HG02870 (cell line): ENCODE results near the gene F10.
"Not testable (repeated sequence)": the region's sequence is repeated elsewhere in the genome, so short reads cannot be mapped to it uniquely, and the experiment has no call there.

Experiments used
- ATAC-seq: cut with Tn5 transposase; IDR thresholded peaks from one replicate; pipeline ENCODE4 v1.9.1; 2021; ENCODE audit warnings: mild to moderate bottlenecking, moderate library complexity; ENCODE audit not compliant: unreplicated experiment

Gene F10

DNA sequence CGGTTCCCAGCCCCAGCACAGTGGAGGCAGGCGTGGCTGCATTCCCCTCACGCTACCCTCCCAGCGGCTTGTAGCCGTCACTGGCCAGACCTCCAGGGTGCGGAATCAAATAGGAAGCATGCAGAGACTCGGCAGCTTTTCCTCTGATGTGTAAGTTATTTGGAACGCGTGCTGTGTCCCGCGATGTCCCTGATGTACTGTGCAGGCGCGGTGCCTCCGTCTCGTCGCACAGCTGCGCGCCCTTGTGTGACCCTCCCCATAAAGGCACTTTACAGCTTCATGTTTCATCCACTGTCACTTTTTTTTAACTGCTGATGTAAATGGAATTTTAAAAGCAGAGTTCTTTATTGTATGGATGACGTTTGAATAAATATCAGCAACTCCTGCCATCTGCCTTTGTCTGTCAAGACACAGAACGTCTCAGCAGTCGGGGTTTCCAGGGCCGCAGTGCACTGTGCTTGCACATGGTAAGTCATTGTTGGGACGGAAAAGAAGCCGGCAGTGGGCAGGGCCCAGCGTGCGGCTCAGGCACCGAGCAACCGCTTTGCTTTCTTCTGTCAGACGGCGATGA lies 24.4 kb upstream of the F10 start:
- no peak for ATAC-seq

DNA sequence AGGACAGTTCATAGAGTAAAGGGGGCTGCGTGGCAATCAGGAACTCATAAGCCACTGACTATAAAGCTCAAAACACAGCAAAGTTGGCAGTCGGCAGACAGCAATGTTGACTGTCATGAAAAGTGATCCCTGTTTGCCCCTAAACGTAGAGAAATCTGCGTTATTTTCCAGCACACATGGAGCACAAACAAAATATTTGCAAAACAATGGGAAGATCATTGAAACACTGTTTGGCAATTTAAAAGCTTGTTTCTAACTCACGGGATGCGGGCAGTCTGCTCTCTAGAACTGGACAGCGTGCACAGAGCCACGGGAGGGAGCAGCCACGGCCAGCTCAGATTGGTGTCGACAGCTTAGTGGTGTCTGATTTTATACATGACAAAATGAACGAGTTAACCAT lies 23.5 kb upstream of the F10 start:
- ATAC-seq: no peak

- ATAC-seq: not testable (repeated sequence)
Measured at GRCh38 chr13:113102302-113102701, 20.3 kb upstream of the F10 start.

GRCh38 chr13:113102727-113103126 lies 19.9 kb upstream of the F10 start:
- ATAC-seq: no peak

DNA sequence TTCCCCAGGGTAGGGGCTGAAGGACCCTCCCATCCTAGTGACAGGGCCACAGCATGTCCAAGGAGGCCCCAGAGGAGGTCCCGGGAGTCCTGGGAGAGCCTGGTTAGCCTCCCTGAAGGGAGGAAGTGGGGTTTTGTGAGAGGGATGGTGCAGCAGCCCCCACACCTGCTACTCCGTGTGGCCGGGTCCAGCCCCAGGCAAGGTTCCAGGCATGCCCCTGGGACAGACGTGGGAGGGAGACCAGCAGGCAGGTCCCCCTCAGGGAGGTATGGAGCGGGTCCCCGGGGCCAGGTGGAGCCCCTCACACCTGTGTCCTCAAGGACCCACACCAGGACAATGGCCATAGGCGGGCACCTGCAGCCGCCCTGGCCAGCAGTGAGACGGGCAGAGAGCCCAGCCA lies 19.0 kb upstream of the F10 start:
- no peak for ATAC-seq

DNA sequence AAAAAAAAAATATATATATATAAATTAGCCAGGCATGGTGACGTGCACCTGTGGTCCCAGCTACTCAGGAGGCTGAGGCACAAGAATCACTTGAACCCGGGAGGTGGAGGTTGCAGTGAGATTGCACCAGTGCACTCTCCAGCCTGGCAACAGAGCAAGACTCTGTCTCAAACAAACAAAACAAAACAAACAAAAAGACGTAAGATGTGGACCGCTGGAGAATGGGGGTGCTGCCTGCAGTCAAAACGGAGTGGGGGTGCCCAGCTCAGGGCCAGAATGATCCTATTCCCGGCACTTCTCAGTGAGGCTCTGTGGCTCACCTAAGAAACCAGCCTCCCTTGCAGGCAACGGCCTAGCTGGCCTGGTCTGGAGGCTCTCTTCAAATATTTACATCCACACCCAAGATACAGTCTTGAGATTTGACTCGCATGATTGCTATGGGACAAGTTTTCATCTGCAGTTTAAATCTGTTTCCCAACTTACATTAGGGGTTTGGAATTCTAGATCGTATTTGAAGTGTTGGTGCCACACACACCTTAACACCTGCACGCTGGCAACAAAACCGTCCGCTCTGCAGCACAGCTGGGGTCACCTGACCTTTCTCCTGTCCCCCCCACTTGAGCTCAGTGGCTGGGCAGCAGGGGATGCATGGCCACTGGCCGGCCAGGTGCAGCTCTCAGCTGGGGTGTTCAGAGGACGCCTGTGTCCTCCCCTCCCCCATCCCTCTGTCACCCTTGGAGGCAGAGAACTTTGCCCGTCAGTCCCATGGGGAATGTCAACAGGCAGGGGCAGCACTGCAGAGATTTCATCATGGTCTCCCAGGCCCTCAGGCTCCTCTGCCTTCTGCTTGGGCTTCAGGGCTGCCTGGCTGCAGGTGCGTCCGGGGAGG lies 17.3 kb upstream of the F10 start, which contains the start of gene F7:
Gene F7 (plus strand): TSS at position 760 of the 889 bp plus-strand sequence. CDS start 51 bp downstream, at position 811.
- no peak for ATAC-seq

DNA sequence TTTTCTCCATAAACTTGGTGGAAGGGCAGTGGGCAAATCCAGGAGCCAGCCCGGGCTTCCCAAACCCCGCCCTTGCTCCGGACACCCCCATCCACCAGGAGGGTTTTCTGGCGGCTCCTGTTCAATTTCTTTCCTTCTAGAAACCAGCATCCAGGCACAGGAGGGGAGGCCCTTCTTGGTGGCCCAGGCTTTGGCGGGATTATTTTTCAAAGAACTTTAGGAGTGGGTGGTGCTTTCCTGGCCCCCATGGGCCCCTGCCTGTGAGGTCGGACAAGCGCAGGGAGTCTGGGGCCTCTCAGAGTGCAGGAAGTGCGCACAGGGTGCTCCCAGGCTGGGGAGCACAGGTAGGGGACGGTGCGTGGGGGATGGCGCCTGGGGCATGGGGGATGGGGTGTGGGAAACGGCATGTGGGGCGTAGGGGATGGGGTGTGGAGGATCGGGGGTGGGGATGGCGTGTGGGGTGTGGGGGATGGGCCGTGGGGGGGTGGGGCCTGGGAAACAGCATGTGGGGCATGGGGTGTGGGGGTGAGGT lies 16.6 kb upstream of the F10 start:
- no peak for ATAC-seq

GRCh38 chr13:113106711-113107351 lies 15.8 kb upstream of the F10 start:
- no peak for ATAC-seq

- ATAC-seq: not testable (repeated sequence)
Measured at GRCh38 chr13:113108521-113108920, 14.1 kb upstream of the F10 start.

DNA sequence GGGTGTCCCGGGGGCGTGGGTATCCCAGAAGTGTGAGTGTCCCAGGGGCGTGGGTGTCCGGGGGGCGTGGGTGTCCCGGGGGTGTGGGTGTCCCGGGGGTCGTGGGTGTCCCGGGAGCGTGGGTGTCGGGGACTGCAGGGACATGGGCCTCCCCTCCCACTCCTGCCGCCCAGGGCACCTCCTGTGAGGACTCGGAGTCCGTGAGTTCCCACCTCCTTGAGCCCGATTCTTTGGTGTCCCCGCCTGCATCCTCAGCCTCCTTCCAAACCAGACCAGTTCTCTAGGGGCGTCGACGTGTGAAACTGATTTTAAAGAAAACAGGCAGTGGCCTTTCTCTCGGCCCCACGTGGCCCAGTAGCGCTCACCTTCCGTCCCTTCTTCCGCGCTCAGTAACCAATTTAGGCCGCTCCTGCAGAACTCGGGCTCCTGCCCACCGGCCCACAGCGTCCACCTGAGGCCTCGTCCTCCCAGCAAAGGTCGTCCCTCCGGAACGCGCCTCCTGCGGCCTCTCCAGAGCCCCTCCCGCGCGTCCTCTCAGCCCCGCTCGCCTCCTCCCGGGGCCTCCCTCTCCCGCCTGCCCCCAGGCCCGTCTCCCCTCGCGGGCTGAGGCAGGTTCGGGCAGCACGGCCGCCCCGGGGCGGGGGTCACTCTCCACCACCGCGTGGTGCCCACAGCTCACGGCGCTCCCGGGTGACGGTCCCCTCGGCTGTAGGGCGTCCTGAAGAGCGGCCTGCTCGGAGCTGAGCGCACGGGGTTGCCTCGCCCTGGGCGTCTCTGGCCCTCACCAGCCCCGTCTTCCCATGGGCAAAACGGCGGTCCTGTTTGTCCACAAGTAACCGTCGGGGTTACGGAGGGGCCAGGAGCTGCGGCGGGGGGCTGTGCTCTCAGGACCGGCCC lies 13.2 kb upstream of the F10 start:
- no peak for ATAC-seq

DNA sequence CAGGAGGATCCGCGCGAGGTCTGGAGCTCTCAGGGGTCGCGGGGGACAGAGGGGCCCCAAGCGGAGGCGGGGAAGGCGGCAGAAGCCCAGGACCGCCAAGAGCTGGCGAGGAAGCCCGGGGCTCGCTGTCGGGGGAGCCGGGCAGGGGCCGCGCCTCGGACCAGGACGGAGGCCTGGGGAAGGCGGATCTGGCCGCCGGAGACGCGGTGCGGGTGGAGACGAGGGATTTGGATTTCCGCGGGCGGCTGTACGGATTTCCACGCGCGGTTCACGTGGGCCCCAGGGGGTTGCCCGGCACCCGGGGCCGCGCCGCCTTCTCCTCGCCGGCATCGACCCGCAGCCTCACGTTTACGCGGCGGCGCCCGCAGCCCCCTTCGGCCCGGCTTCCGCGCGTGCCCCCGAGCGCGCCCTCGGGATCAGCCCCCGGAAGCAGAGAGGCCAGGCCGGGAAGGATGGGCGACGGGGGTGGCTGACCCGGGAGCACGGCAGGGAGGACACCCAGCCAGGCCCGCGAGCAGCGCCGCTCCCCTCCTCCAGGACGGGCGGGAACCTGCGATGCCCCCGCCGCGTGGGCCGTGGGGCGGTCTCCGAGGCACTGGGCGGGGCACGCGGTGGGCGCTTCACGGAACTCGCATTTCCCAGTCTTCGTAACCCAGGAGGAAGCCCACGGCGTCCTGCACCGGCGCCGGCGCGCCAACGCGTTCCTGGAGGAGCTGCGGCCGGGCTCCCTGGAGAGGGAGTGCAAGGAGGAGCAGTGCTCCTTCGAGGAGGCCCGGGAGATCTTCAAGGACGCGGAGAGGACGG lies 12.3 kb upstream of the F10 start:
- no peak for ATAC-seq

DNA sequence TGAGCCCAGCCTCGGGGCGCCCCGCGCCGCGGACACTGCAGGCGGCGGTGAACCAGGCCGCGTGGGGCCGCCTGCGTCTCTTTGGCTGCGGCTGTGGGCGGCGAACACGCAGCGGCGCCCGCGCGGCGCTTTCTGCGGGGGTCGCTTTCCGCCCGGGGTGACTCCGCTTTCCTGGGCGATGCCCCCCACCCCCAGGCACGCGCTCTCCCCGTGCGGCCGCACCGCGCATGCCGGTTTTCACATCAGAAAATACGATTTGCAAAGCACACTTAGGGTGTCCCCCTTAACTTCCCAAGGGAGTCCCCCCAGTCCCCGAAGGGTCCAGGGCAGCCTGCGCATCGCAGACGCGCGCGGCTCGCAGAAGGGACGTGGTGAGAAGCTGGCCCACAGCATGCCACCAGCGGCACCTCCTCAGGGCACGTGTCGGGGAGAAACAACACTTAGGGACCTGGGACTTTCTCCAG lies 11.7 kb upstream of the F10 start:
- ATAC-seq: no peak

DNA sequence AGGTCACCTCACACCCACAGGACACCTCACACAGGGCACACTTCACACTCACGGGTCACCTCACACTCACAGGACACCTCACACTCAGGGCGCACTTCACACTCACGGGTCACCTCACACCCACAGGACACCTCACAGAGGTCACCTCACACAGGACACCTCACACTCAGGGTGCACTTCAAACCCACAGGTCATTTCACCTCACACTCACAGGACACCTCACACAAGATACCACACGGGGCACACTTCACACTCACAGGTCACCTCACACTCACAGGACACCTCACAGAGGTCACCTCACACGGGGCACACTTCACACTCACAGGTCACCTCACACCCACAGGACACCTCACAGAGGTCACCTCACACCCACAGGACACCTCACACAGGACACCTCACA lies 10.8 kb upstream of the F10 start:
- not testable (repeated sequence) for ATAC-seq

- ATAC-seq: not testable (repeated sequence)
Measured at GRCh38 chr13:113112475-113112874, 10.1 kb upstream of the F10 start.

GRCh38 chr13:113112893-113113845 lies 9.4 kb upstream of the F10 start:
- no peak for ATAC-seq

DNA sequence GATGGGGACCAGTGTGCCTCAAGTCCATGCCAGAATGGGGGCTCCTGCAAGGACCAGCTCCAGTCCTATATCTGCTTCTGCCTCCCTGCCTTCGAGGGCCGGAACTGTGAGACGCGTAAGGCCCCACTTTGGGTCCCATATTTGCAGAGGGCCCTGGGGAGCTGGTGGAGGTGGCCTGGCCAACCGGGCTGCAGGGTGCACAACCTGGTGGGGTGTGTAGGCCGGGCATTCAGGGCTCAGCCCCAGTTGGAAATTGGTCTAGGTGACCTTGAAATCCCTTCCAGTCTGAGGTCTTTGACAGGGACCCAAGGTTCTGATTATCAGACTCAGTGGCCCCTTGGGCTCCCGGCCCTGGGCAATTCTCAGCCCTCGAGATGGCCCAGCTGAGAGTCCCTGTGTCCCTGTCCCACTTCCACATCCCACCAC lies 8.7 kb upstream of the F10 start:
- no peak for ATAC-seq

DNA sequence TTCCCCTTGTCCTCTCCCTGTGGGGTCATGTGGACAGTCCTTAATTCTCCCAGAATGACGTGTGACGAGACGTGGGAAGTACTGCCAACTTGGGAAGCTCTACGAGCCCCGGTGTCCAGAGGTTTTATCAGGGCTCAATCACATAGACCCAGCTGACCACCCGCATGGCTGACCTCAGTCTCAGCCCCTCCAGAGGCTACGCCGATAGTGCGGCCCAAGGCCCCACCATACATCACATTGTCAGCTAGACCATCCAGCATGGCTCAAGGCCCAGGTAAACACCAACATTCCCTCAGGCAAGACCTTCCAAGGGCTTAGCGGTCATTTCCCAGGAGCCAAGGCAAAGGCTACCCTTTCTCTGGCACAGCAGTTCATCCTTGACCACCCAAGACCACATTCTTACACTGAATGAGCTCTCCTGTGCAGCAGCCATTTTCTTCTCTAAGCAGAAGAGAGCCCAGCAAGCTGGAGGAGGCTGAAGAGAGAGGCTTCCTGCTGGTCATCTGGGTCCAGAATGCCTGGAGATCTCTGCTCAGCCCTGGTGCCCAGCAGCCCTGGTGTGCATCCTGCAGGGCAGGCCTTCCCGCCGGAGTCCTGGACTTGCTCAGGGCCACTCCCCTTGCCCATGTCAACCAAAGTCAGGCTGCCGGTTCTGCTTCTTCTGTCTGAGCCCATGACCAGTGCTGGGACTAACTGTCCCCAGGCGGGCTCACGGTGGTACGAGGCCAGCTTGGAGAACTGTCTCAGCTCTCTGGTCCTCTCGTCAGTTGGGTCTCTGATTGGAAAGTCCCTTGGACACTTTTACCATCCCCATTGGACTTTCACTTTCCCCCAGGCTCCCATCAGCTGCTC lies 7.9 kb upstream of the F10 start:
- ATAC-seq: no peak
